HL-60/S4 treated with phorbol 12-myristate 13-acetate at 8.2 ng/mL for 4 days and 3 days (cell line): ENCODE results near the gene BCL6.

Experiments used
- in situ Hi-C: fragments of 300-500 bp; cut with MboI; formaldehyde crosslinking; loops from 2 replicates; pipeline ENCODE4 v1.15.0; 2022; ENCODE audit warnings: low sequenced_read_pairs

The BCL6 gene

GRCh38 chr3:187722206-187722612, 23.1 kb downstream of the BCL6 start:
- in situ Hi-C loops, result no loop called here

- in situ Hi-C loops, result no loop called here
Observed at GRCh38 chr3:187721055-187721454, 24.2 kb downstream of the BCL6 start.

GRCh38 chr3:187720337-187720670, 25.0 kb downstream of the BCL6 start:
- in situ Hi-C loops, result no loop called here

- in situ Hi-C loops, result loop anchor here (10.0 kb wide), 1 partner anchor 395 kb away; no protein-coding TSS in a partner anchor
Observed at GRCh38 chr3:187719628-187720336, 25.5 kb downstream of the BCL6 start.

- in situ Hi-C loops, result loop anchor here (10.0 kb wide), 1 partner anchor 394 kb away; no protein-coding TSS in a partner anchor
Observed at GRCh38 chr3:187718802-187719201, 26.5 kb downstream of the BCL6 start.

GRCh38 chr3:187717572-187717971, 27.7 kb downstream of the BCL6 start:
- in situ Hi-C loops, result loop anchor here (10.0 kb wide), 1 partner anchor 393 kb away; no protein-coding TSS in a partner anchor

- in situ Hi-C loops, result loop anchor here (10.0 kb wide), 1 partner anchor 390 kb away; no protein-coding TSS in a partner anchor
Observed at GRCh38 chr3:187714404-187714979, 30.8 kb downstream of the BCL6 start.

GRCh38 chr3:187713504-187713903, 31.8 kb downstream of the BCL6 start:
- in situ Hi-C loops, result loop anchor here (10.0 kb wide), 1 partner anchor 389 kb away; no protein-coding TSS in a partner anchor

GRCh38 chr3:187709155-187709554, 36.1 kb downstream of the BCL6 start:
- in situ Hi-C loops, result no loop called here

GRCh38 chr3:187708696-187709095, 36.6 kb downstream of the BCL6 start:
- in situ Hi-C loops, result no loop called here

GRCh38 chr3:187706971-187707370, 38.3 kb downstream of the BCL6 start:
- in situ Hi-C loops, result no loop called here

GRCh38 chr3:187705164-187705563, 40.1 kb downstream of the BCL6 start:
- in situ Hi-C loops, result no loop called here

- in situ Hi-C loops, result no loop called here
Observed at GRCh38 chr3:187702507-187703033, 42.7 kb downstream of the BCL6 start, which contains the start of gene RTP2. TSS of gene RTP2 (minus strand) at chr3:187702557. CDS start at chr3:187702128, 429 bp downstream.

GRCh38 chr3:187700249-187700648, 45.0 kb downstream of the BCL6 start:
- in situ Hi-C loops, result no loop called here

- in situ Hi-C loops, result no loop called here
Observed at GRCh38 chr3:187698499-187699399, 46.5 kb downstream of the BCL6 start.

GRCh38 chr3:187696021-187696420, 49.2 kb downstream of the BCL6 start:
- in situ Hi-C loops, result no loop called here

- in situ Hi-C loops, result no loop called here
Observed at GRCh38 chr3:187695449-187695848, 49.8 kb downstream of the BCL6 start.

- in situ Hi-C loops, result no loop called here
Observed at GRCh38 chr3:187694801-187695200, 50.5 kb downstream of the BCL6 start.

- in situ Hi-C loops, result no loop called here
Observed at GRCh38 chr3:187693431-187693830, 51.8 kb downstream of the BCL6 start.

GRCh38 chr3:187689984-187690383, 55.3 kb downstream of the BCL6 start:
- in situ Hi-C loops, result no loop called here
